LHCN-M2 (cell line): ENCODE data around the gene FMN2. TPM values are rescaled to one million over a fixed set of nuclear protein-coding genes. Genes with fewer than 3 reads are reported as not detected.

Source experiments
- DNase-seq: peaks from one replicate; pipeline ENCODE4 v3.0.0-alpha.2; 2012; ENCODE audit warnings: low read depth
- total RNA-seq: library from RNA; depleted of rRNA; stranded (reverse); fragments of >200 nt; gene quantifications from 2 replicates; pipeline ENCODE4 v1.2.3, GENCODE V29; 2014

FMN2 gene
- total RNA-seq, 1 experiment from 2014 or later = 14.8 TPM

GRCh38 chr1:240420766-240421165 is 329.1 kb downstream of the FMN2 start:
- no peak for DNase-seq

- no peak for DNase-seq
These were observed 331.7 kb downstream of the FMN2 start for GRCh38 chr1:240423246-240423924.

- DNase-seq = no peak
These were observed 333.2 kb downstream of the FMN2 start for GRCh38 chr1:240424740-240425464.

GRCh38 chr1:240426051-240426450 is 334.4 kb downstream of the FMN2 start:
- peak; percentile 46 for DNase-seq

GRCh38 chr1:240435996-240436566 is 344.4 kb downstream of the FMN2 start:
- no peak for DNase-seq

GRCh38 chr1:240441669-240442068 is 350.0 kb downstream of the FMN2 start:
- DNase-seq = no peak

- no peak for DNase-seq
These were observed 353.7 kb downstream of the FMN2 start for GRCh38 chr1:240445369-240445768.

GRCh38 chr1:240455228-240455821 is 363.6 kb downstream of the FMN2 start:
- peak; percentile 31 for DNase-seq

GRCh38 chr1:240457203-240457602 is 365.5 kb downstream of the FMN2 start:
- no peak for DNase-seq

GRCh38 chr1:240462277-240462676 is 370.6 kb downstream of the FMN2 start:
- no peak for DNase-seq

GRCh38 chr1:240462766-240463395 is 371.2 kb downstream of the FMN2 start:
- peak; percentile 41 for DNase-seq

GRCh38 chr1:240464099-240464498 is 372.4 kb downstream of the FMN2 start:
- no peak for DNase-seq

- no peak for DNase-seq
These were observed 373.9 kb downstream of the FMN2 start for GRCh38 chr1:240465531-240465940.

- no peak for DNase-seq
These were observed 374.8 kb downstream of the FMN2 start for GRCh38 chr1:240466509-240466908.

GRCh38 chr1:240467895-240468294 is 376.2 kb downstream of the FMN2 start:
- no peak for DNase-seq

- DNase-seq = peak; percentile 65
These were observed 377.0 kb downstream of the FMN2 start for GRCh38 chr1:240468656-240469055.

GRCh38 chr1:240474133-240474614 is 382.5 kb downstream of the FMN2 start:
- peak; percentile 65 for DNase-seq

- no peak for DNase-seq
These were observed 384.1 kb downstream of the FMN2 start for GRCh38 chr1:240475832-240476231.

- DNase-seq = no peak
These were observed 386.9 kb downstream of the FMN2 start for GRCh38 chr1:240478536-240478935.

- DNase-seq = no peak
These were observed 393.2 kb downstream of the FMN2 start for GRCh38 chr1:240484804-240485443.

- no peak for DNase-seq
These were observed 394.9 kb downstream of the FMN2 start for GRCh38 chr1:240486611-240487010.
